Uterus (tissue), 2 donors: ENCODE measurements around the gene ACKR3.

Experiments
- POLR2A ChIP-seq, 2 donors: fragments of 450-650 bp; IDR thresholded peaks; one replicate each; pipeline ENCODE4 v1.6.1; 2016; ENCODE audit warnings: antibody characterized with exemption in 2 of 2, mild to moderate bottlenecking in 1 of 2, moderate library complexity in 1 of 2
- TF ChIP-seq, protein P1 (sequence below), 4 experiments: fragments of 200-600 bp in 2 of 4; fragments of 450-650 bp in 2 of 4; sonication (generic) in 2 of 4; IDR thresholded peaks; one replicate each; pipeline ENCODE4 v1.5.1; 2016 to 2019; ENCODE audit warnings: antibody characterized with exemption in 4 of 4, mild to moderate bottlenecking in 2 of 4, moderate library complexity in 1 of 4

DNA sequence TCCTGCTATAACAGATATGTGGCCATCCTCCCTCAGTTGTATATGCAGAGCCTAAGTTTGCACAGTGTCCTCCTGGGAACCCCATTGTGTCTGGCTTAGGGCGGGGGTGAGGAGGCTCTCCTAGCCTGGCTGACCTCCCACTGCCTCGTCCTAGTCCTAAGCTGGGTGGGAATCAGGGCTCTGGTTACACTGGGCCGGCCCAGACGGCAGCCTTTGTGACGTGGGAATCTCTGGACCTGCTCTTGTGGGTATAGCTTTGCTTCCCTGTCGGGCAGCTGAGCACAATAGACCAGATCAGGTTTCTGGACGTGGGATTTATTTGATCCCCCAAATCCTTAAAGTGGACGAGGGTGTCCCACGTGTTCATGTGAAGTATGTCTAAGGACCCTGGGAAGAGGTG lies 2.9 kb downstream of the ACKR3 start:
- TF ChIP-seq POLR2A (IDR thresholded peaks at IDR 0.05), result no peak
- TF ChIP-seq, protein P1, sequence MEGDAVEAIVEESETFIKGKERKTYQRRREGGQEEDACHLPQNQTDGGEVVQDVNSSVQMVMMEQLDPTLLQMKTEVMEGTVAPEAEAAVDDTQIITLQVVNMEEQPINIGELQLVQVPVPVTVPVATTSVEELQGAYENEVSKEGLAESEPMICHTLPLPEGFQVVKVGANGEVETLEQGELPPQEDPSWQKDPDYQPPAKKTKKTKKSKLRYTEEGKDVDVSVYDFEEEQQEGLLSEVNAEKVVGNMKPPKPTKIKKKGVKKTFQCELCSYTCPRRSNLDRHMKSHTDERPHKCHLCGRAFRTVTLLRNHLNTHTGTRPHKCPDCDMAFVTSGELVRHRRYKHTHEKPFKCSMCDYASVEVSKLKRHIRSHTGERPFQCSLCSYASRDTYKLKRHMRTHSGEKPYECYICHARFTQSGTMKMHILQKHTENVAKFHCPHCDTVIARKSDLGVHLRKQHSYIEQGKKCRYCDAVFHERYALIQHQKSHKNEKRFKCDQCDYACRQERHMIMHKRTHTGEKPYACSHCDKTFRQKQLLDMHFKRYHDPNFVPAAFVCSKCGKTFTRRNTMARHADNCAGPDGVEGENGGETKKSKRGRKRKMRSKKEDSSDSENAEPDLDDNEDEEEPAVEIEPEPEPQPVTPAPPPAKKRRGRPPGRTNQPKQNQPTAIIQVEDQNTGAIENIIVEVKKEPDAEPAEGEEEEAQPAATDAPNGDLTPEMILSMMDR (IDR thresholded peaks at IDR 0.05), result no peak
